Right forelimb (tissue), 1 donor: Measurements from ENCODE around the gene HTR3A.

Experiments
- DNase-seq: peaks from one replicate; pipeline ENCODE4 v3.0.0-alpha.2; 2018

HTR3A gene

DNA sequence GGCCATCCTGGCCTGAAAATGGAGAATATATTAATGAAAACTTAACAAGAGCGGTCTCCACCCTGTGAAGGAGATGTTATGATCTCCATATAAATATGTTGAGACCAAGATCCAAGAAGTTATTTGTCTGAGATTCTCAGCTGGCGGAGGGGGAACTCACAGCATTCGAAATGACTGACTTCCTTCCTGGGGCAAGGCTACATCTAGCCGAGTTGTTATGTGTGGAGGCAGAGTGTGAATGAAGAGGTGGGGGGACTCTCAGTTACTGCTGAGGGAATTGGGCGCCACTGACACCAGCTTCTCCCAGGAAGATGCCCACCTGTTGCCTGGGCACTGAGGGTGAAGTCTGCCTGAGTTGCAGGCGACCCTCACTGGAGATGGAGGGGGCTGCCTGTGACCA lies 5.9 kb downstream of the HTR3A start:
- no peak for DNase-seq

DNA sequence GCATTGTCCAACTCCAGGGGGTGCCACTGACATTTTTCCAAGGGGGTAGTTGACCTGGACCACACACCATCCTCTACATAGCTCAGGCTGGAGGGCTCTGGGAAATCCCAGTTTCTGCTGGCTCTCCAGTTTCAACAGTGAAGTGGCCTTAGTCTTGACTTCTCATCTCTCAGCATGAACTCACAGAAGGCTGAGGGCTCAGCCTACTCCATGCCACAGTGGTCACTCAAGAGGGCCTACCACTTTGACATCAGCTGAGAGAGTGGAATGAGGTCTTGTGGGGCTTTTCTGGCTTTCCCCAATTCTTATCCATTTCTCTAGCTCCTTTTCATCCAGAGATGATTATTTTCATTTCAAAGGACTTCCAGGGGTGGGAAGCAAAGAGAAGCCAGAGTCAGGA lies 7.4 kb downstream of the HTR3A start:
- DNase-seq: no peak

DNA sequence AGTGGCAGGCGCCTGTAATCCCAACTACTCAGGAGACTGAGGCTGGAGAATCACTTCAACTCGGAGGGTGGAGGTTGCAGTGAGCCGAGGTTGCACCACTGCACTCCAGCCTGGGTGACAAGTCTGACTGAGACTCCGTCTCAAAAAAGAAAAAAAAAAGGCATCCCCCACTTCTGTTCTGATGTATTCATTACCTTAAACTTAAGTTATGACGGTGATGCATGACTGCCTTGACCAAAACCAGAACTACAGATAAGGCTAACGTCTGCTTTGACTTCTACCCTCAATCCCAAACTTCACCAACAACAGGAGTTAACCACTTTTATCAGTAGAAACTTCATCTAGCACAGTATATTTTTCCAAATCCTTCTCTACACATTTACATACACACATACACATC lies 9.9 kb downstream of the HTR3A start:
- no peak for DNase-seq

DNA sequence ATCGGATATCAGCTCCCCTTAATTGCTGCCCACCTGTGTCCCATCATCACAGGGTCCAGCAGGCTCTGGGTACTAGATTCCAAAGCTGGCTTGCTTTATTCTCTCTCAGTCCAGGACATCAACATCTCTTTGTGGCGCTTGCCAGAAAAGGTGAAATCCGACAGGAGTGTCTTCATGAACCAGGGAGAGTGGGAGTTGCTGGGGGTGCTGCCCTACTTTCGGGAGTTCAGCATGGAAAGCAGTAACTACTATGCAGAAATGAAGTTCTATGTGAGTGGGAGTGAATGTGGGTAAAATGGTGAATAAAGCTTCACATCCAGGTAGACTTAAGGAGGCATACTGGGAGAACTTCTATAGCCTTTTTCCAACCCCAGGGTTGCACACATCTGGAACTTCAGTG lies 11.0 kb downstream of the HTR3A start:
- no peak for DNase-seq

DNA sequence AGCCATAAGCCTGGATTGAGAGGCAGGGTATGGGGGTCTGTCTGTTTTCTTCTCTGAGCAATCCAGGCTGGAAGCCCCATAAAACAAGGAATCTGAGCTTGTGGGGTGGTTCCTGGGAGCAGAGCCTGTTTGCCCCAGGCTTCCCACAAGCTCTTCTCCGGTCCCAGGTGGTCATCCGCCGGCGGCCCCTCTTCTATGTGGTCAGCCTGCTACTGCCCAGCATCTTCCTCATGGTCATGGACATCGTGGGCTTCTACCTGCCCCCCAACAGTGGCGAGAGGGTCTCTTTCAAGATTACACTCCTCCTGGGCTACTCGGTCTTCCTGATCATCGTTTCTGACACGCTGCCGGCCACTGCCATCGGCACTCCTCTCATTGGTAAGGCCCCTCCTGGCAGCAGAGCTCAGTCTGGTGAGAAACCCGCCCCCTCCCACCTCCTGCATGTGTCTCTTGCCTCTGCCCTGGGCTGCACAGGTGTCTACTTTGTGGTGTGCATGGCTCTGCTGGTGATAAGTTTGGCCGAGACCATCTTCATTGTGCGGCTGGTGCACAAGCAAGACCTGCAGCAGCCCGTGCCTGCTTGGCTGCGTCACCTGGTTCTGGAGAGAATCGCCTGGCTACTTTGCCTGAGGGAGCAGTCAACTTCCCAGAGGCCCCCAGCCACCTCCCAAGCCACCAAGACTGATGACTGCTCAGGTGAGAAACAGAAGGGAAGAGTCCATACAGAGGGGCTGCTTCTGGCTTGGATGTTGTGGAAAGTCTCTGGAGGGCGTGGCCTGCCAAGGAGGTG lies 11.6 kb downstream of the HTR3A start:
- DNase-seq: no peak

DNA sequence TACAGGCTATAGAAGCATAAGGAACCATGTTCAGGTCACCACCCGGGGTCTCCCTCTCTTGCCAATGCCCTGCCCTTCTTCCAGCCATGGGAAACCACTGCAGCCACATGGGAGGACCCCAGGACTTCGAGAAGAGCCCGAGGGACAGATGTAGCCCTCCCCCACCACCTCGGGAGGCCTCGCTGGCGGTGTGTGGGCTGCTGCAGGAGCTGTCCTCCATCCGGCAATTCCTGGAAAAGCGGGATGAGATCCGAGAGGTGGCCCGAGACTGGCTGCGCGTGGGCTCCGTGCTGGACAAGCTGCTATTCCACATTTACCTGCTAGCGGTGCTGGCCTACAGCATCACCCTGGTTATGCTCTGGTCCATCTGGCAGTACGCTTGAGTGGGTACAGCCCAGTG lies 14.5 kb downstream of the HTR3A start:
- no peak for DNase-seq

DNA sequence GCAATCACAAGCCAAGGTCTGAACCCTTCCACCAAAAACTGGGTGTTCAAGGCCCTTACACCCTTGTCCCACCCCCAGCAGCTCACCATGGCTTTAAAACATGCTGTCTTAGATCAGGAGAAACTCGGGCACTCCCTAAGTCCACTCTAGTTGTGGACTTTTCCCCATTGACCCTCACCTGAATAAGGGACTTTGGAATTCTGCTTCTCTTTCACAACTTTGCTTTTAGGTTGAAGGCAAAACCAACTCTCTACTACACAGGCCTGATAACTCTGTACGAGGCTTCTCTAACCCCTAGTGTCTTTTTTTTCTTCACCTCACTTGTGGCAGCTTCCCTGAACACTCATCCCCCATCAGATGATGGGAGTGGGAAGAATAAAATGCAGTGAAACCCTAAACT lies 15.0 kb downstream of the HTR3A start:
- no peak for DNase-seq

DNA sequence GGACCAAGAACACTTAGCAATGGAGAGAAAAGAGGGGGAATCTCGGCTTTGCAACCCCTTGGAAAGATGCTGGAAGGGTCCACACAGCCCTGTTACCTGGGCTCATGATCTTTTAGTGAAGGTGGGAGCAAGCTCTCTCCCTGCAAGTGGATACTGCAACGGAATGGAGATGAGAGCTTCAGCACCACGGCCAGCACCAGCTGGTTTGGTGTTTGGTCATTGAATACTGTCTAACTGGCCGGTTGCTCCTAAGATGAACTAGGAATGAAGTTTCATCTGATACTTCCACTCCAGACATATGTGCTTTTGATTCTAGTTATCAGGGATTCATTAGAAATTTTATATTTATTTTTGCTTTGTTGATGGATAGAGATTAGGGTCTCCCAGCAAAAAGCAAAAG lies 16.3 kb downstream of the HTR3A start:
- DNase-seq: peak; percentile 56

DNA sequence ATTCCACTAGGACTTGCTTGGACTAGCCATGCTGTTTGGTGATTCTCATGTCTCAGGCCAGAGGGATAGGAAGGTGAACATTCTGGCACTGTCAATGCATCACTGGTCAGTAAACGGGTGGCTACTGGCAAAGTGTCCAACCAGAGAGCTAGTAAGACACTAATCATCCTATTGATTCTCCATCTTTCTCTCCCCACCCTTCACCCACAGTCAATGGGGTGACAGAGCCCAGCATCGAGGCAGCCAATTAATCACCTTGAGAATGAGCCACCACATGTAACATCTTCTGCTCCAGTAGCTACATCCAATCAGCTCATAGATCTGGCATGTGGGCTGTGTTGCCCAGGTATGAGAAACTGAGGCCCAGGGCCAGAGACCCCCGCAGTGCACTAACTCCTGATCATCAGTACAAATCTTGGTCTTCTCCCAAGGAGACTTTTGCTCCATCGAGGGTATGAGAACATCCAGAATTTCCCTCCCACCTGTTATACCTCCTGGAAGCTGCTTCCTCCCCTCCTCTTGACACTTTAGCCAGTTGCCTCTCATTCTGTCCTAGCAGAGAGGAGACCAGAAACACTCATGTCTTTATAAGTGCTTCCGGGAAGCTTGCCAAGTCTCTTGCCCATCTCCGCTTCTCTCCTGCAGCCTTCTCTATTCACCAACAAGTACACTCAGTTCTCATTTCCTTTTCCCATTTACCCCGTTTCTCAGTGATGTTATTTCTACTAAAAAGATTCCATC lies 17.0 kb downstream of the HTR3A start:
- no peak for DNase-seq

DNA sequence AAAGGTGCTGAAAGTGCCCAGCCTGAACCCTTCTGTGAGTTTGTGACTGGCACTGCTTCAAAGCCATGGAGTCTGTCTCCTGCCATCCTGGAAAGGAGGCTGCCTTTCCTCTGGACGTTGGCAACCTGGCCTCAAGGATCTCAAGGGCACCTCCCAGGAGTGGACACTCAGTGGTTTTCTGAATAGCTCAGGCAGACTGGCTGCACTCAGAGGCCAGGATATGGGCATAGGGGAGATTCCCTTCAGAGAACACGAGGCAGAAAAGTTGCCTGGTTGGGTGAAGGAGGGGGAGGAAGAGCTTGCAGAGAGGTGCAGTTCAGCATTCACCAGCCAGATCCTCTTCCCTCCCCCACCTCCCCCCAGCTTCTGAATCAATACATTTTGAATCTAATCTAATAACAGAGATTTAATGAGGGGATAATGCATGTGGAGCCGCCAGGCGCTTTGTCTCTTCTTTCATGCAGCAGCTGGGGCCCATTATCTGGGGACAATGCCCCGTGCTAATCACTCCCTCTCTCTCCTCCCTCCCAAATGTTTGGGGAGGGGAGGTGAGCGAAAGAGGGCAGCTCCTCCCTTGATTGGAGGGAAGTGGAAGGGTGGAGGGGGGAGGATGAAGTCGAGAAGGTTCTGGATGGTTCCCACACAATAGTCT lies 17.7 kb downstream of the HTR3A start:
- no peak for DNase-seq

DNA sequence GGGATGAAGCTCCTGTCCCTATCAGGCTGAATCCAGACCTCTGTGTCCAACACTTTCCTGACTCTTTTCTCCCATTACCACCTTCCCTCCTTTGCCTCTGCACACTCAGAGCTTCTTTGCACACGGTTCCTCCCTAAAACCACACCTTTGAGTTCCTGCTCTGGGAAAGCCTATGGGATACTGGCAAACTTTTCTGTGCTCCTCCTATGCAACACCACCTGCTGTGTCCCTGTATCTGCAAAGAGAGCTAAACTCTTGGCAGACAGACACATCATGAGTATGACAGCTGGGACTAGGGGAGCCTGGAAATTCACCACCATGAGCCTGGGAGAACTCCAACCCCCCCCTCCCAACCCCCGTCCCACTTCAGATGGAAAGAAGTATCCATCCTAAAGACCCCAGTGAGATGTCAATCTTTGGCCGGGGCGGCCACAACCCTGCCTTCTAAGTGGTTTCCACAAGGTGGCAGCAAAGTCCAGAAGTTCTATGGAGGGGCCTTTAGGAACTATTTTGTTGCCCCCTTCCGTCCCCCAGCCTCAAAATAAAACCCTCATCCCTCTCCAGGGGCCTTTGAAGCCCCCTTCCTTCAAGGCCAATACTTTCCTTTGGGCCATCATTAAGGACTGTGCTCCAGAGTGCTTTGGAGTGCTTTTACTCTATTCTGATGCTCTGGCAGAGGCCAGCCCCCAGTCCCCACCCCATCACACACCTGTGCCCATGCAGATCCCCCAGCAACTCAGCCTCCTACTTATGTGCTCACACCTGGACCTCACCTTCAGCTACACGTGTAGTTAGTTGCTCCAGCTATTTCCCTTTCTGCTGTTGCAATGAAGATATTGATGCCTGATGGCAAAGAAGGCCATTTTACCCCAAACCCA lies 19.4 kb downstream of the HTR3A start:
- DNase-seq: peak; percentile 46

DNA sequence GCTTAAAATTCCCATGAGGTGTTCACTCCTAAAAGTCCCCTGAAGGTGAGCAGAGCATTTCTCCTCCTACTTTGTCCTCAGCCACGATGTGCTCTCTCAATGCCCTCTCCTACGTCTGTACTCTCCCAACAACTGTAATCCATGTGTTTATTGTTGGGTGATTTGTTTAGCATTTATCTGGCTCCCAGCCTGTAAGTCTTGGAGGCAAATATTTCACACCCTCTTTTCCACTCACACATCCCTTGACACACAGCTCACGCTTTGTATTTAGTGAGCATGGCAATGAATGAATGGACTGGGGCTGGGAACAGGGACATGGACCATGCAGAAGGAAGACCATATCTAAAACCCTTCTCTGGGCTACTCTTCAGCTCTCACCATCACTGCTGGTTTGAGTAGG lies 22.6 kb downstream of the HTR3A start:
- DNase-seq: no peak

DNA sequence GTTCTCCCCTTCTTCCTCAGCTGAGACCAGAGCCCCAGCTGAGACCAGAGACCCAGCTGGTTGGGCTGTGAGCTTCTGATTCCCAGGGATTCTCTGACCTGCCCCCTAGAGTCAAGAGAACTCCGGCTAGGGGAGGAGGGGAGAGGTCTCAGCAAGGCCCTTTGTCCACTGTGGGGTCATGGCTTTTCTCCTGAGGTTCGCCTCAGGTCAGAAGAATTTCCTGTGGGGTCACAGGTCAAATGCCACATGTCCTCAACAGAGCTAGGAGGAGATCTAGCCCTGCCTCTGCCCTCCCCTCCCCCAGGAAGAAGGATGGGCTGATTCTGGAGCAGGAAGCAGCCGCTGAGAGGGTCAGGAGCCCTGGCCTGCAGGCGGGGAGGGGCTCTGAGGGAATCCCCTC lies 23.7 kb downstream of the HTR3A start:
- no peak for DNase-seq

DNA sequence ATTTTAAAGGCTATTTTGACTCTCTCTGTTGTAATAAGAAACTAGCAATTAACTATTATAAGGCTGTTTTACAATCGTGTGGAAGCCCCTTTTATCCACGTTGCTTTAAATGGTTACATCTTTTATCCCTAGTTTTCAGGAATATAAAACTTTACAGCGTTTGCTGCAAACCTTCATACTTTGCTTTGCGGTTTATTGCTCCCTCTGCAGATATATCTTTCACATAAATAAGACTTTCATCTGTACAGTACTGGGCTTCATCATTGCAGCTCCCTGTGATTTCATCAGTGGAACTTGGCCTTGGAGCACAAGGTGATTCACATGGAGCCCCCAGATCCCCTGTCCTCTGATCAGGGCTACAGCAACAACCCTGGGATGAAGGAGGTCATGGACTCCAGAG lies 25.6 kb downstream of the HTR3A start:
- no peak for DNase-seq

DNA sequence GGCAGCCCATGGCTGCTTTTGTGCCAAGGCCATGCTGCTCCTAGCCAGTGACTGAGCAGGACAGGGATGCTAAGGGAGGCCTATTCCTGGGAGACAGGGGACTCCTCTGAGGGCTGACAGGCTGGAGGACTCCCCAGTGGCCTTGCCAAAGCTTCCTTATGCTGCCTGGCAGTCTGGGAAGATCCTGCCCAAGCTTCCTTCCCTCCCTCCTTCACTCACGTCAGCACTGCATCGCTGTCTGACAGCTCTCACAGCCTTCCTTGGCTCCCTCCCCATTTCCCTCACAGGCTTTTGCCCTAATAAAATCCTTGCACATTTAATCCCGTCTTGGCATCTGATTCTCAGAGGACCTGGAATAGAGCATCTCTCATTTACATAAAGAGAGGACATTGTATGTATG lies 26.5 kb downstream of the HTR3A start:
- no peak for DNase-seq

DNA sequence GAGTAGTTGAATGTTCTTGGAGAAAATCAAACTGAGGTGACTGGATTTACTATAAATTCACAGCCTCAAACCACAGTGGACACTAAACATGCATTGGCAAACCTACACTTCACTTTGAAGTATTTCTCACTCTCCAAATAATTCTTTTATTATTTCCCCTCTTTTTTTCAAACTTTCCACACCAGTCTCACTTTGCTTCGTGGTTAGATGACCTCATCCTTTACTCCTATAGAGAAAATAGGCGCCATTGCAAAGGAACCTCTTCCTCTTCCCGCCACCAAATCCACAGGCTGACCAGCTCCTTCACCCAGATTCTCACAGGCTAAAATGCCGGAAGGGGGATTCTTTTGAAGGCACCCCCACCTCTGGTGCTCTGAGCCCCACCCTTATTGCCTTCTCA lies 33.4 kb downstream of the HTR3A start:
- no peak for DNase-seq

DNA sequence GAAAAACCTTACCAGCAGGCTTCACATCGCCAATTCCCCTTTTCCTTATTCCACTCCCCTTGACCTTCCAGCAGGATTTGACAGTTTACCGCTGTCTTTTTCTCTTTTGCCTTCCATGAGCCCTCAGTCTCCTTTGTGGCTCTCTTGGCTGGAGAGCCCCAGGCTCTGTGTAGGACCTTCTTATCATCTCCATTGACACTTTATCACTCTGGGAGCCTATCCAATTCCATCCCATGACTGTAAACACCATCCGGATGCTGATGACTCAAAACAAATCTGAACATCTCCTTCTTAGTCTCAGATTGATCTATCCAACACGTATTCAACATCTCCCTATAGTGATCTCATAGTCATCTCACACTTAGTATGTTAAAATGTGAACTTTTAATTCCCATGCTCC lies 36.0 kb downstream of the HTR3A start:
- no peak for DNase-seq

DNA sequence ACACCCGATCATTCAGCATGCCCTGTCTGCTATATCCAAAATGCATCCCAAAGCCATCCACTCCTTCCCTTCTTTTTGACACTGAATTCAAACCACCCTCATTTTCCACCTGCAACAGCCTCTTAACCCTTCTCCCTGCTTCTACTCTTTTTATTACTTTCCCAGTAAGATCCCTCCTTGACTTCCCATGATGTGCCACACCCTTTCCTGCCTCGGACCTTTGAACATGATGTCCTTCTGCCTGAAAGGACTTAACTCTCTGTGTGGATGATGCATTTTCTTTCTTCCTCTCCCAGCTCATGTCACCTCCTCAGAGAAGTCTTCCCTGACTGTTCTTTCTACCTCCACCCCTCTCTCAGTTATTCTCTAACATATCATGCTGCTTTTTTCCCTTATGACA lies 36.5 kb downstream of the HTR3A start:
- DNase-seq: no peak

DNA sequence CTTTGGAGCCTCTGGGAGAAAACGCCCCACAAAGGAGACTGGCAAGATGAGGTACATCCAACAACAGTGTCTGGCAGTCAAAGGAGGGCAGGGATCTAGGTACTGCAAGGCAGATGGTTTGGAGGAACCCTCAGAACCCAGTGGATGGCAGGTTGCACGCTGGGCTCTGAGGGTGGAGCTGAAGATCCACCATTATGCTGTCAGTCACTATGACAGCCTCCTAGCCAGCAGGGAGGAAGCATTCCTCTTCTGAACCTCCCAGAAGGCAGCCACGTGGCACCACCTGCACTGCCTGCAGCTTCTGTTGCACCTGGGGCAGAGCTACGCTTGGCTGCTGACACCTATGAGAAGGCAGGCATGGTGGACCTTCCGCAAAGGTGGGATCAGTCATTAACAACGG lies 40.2 kb downstream of the HTR3A start:
- no peak for DNase-seq

DNA sequence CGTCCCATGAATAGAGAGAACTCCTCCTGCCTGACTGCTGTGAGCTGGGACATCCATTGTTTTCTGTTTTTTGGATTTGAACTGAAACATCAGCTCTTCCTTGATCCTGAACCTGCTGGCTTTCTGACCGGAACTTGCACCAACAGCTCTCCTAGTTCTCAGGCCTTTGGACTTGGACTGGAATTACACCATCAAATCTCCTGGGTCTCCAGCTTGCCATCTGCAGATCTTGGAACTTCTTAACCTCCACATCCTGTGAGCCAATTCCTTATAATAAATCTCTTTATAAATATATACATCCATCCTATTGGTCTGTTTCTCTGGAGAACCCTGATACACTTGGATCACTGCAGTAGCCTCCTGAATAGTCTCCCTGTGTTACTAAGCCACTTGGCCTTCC lies 42.1 kb downstream of the HTR3A start:
- no peak for DNase-seq

DNA sequence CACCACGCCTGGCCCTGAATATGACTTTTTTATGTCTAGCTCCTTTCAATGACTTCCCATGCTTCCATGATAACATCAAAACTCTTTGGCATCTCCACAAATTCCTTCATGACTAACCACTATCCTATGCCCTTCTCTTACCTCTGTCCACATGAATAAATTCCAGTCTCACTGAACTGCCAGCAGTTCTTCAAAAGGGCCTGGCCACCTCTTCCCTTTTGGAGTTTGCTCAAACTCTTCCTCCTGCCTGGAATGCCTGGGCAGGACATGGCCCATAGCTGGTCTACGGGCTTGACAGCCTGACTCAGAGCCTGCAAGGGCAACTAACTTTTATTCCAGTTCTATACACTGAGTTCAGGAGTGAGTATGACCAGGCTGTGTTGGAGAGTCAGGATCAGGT lies 42.8 kb downstream of the HTR3A start:
- DNase-seq: no peak

DNA sequence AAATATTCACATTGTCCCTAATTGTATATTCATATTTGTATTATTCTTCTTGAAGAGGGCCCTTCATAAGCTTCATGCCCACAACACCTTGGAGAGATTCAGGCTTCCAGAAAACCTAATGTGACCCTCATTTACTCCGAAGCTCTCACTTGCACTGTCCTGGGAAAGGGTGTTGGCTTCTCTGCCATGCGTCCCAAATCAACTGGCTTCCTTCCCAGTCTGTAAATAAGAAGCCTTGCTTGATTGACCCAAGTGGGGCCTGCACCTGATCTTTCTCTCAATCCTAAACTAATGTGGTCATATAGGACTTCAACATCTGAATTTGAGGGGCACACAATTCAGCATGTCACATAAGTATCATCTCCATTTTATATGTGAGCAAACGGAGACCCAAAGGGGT lies 44.1 kb downstream of the HTR3A start:
- DNase-seq: no peak

DNA sequence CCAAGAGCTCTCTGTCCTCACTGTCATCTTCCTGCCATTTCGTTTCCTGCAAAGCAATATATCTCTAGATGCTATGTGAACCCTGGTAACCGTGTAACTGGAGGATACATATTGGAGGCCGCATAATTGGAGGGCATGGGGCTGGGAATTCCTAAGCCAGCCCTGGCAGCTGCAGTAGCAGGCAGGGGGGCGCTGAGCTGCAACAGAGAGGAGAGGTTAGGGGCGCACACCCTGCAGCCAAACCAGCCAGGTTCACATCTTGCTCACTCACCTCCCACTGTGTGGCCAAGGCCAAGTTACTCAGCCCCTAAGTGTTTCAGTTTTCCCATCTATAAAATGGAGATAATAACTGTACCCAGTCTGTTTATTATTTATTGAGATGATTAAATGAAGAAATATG lies 44.7 kb downstream of the HTR3A start:
- no peak for DNase-seq
